NCI-H146 (cell line): ENCODE measurements around the gene SYNPO2.
"Not testable (repeated sequence)": the region's sequence is repeated elsewhere in the genome, so short reads cannot be mapped to it uniquely, and the experiment has no call there.

Experiments
- DNase-seq: peaks from one replicate; lab custom pipeline; 2025; lab: John Stamatoyannopoulos, UW

Gene SYNPO2

GRCh38 chr4:118973295-118973694 lies 84.6 kb downstream of the SYNPO2 start:
- no peak for DNase-seq

- DNase-seq, result no peak
Measured at GRCh38 chr4:118974758-118975157, 86.1 kb downstream of the SYNPO2 start.

GRCh38 chr4:118975449-118976192 lies 87.0 kb downstream of the SYNPO2 start:
- DNase-seq, result no peak

GRCh38 chr4:118976193-118976560 lies 87.5 kb downstream of the SYNPO2 start:
- DNase-seq, result not testable (repeated sequence)

- not testable (repeated sequence) for DNase-seq
Measured at GRCh38 chr4:118977100-118977499, 88.4 kb downstream of the SYNPO2 start.

- DNase-seq, result no peak
Measured at GRCh38 chr4:118979712-118980111, 91.1 kb downstream of the SYNPO2 start.

GRCh38 chr4:118981171-118981838 lies 92.7 kb downstream of the SYNPO2 start:
- peak; percentile 72 for DNase-seq

- peak; percentile 38 for DNase-seq
Measured at GRCh38 chr4:118981839-118982381, 93.3 kb downstream of the SYNPO2 start.

- no peak for DNase-seq
Measured at GRCh38 chr4:118983293-118983692, 94.6 kb downstream of the SYNPO2 start.

GRCh38 chr4:118983831-118984230 lies 95.2 kb downstream of the SYNPO2 start:
- no peak for DNase-seq

- DNase-seq, result no peak
Measured at GRCh38 chr4:118985170-118986000, 96.7 kb downstream of the SYNPO2 start.

GRCh38 chr4:118987959-118988634 lies 99.4 kb downstream of the SYNPO2 start:
- DNase-seq, result no peak

GRCh38 chr4:118988635-118988972 lies 100.0 kb downstream of the SYNPO2 start:
- no peak for DNase-seq

GRCh38 chr4:118989098-118990080 lies 100.7 kb downstream of the SYNPO2 start:
- DNase-seq, result no peak

- no peak for DNase-seq
Measured at GRCh38 chr4:118991686-118992085, 103.0 kb downstream of the SYNPO2 start.

- no peak for DNase-seq
Measured at GRCh38 chr4:118992149-118992548, 103.5 kb downstream of the SYNPO2 start.

- no peak for DNase-seq
Measured at GRCh38 chr4:118993333-118993732, 104.7 kb downstream of the SYNPO2 start.

GRCh38 chr4:118994030-118994429 lies 105.4 kb downstream of the SYNPO2 start:
- no peak for DNase-seq

- DNase-seq, result no peak
Measured at GRCh38 chr4:118995693-118996391, 107.2 kb downstream of the SYNPO2 start.

- no peak for DNase-seq
Measured at GRCh38 chr4:118997601-118998000, 108.9 kb downstream of the SYNPO2 start.
